Thymus (tissue), 11 donors: ENCODE measurements around the gene IL21. TPM values are rescaled to one million over a fixed set of nuclear protein-coding genes. Genes with fewer than 3 reads are reported as not detected.

Experiments
- DNase-seq, 9 donors: peaks; one replicate each; pipeline ENCODE4 v3.0.0-alpha.2; 2013; ENCODE audit warnings: low spot score in 9 of 9, low read depth in 6 of 9, missing footprints in 1 of 9
- H3K27ac ChIP-seq, 2 donors: one replicate each; pipeline ENCODE4 v1.5.1; 2013; ENCODE audit warnings: control low read depth in 1 of 2, low read depth in 1 of 2, low read length in 1 of 2, mild to moderate bottlenecking in 1 of 2, moderate library complexity in 1 of 2
- H3K27me3 ChIP-seq, 2 donors: one replicate each; pipeline ENCODE4 v1.5.1; 2013; ENCODE audit warnings: low read length in 1 of 2; ENCODE audit not compliant: control insufficient read depth in 2 of 2, insufficient read depth in 1 of 2
- H3K36me3 ChIP-seq, 2 donors: one replicate each; pipeline ENCODE4 v1.5.1; 2013; ENCODE audit warnings: low read length in 1 of 2, mild to moderate bottlenecking in 1 of 2, moderate library complexity in 1 of 2; ENCODE audit not compliant: control insufficient read depth in 2 of 2, insufficient read depth in 2 of 2
- H3K4me1 ChIP-seq, 2 donors: one replicate each; pipeline ENCODE4 v1.5.1; 2013; ENCODE audit warnings: low read length in 2 of 2; ENCODE audit not compliant: control insufficient read depth in 2 of 2, insufficient read depth in 2 of 2
- H3K4me3 ChIP-seq, 2 donors: one replicate each; pipeline ENCODE4 v1.5.1; 2013; ENCODE audit warnings: low read length in 2 of 2, control low read depth in 1 of 2, mild to moderate bottlenecking in 1 of 2
- H3K9me3 ChIP-seq, 2 donors: one replicate each; pipeline ENCODE4 v1.5.1; 2013; ENCODE audit warnings: low read length in 1 of 2, mild to moderate bottlenecking in 1 of 2; ENCODE audit not compliant: control insufficient read depth in 2 of 2, insufficient read depth in 1 of 2
- WGBS: extraction: QIAGEN DNeasy Blood & Tissue Kit; methylation state at CpG from one replicate; pipeline ENCODE4 v1.1.7; 2013; 5-methylcytosine and 5-hydroxymethylcytosine counted together
- polyA plus RNA-seq: library from polyadenylated mRNA; stranded (reverse); fragments of 200-250 nt; gene quantifications from one replicate; pipeline ENCODE4 v1.2.3, GENCODE V29; 2013
- total RNA-seq: library from RNA; stranded (reverse); fragments of 120-200 nt; gene quantifications from one replicate; pipeline ENCODE4 v1.2.4, GENCODE V29; 2013
- donor health status: healthy.

IL21 gene
- total and polyA plus RNA-seq, 2 donors, result 0.19 to 0.48 TPM

DNA sequence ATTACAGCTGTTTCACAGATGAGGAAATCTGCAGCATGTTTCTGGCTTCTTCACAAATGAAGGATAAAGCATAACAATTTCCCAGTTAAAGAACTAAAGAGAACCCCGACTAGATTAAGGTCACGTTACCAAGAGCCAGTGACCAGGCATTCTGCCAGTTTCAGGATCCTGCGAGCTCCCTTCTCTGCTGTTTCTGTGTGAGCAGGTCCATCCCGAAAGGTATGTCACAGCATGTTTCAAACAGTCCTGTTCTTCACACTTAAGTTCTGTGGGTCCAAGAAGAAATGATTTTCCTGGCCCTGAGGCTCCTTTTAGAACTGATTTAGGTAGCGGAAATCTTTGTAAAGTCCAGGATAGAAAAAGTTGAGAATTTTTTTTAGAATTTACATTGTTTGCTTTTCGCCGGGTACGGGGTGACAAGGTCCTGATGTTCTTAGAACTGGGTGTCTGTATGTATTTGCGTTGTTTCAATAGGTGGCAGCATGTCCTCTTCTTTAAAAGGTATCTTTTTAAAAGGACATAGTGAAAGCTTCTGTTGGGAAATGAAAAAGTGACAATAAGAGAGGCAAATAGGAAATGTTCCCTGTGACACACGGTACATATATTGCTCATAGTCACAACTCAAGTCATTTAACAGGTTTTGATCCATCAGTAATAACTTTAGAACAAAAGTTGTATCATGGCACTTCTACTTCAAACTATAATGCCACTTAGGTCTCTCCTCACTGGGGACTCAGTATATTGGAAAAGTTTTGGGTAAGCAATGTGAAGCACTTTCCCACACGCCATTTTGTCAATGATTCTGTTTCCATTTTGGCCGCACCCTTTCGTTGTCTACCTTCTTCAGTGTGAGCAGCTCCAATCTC lies 18.4 kb downstream of the IL21 start:
- H3K9me3 ChIP-seq, result no peaks in the 10 kb centered on the region
- no peaks in the 10 kb centered on the region for H3K4me1 ChIP-seq
- peak in 2 of 9 donors; percentile 11 to 67 for DNase-seq
- H3K36me3 ChIP-seq, result no peaks in the 10 kb centered on the region
- no peak overlapping the region for H3K4me3 ChIP-seq
- WGBS, result 55% methylated on average over 13 of the region's 13 CpGs
- no peak overlapping the region for H3K27ac ChIP-seq
- no peaks in the 10 kb centered on the region for H3K27me3 ChIP-seq

- DNase-seq, result no peak
- Histone ChIP-seq H3K36me3 (no peaks in the 10 kb centered on the region), H3K4me1 (peaks cover 0 to 2% of the 10 kb centered on the region in 2 donors), H3K27ac (no peak overlapping the region), H3K27me3 (peaks cover 0 to 5% of the 10 kb centered on the region in 2 donors), H3K4me3 (no peak overlapping the region), H3K9me3 (peaks cover 0 to 3% of the 10 kb centered on the region in 2 donors)
- WGBS, result 94% methylated on average over 2 of the region's 2 CpGs
Observed at GRCh38 chr4:122591196-122591595, 29.7 kb downstream of the IL21 start.

DNA sequence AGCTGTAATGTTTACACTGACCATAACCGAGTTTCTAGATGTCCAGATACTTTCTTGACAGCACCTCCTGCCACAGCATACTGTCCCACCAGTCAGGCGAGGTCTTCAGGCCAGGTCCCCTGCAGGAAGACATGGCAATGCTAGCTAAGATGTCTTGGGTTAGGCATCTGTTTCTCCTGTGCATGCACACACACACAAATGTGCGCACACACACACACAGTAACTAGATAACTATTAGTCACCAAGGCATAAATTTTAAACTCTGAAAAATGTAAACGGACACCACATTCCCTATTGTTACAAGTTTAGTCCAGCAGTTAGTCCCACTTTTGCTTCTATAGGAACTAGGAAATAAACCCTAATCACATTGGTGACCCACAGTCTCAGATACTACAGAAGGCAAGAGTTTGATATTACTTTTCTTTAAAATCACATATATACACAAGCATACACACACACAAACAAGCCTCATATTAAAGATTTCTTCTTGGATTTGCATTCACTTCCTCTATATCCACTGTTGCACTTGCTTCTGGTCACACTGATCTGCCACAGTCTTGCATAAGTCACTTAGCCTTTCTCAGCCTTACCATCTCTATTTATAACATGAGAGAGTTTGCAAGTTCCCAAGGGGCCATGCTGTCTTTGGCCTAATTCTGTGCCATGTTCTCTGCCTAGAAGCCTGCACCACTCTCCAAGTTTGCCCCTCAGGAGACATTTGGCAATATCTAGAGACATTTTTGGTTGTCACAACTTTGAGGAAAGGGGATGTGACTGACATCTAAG lies 32.2 kb downstream of the IL21 start:
- WGBS, result 90% methylated on average over 4 of the region's 4 CpGs
- Histone ChIP-seq H3K27ac (no peak overlapping the region), H3K27me3 (peaks cover 0 to 11% of the 10 kb centered on the region in 2 donors), H3K4me1 (peaks cover 0 to 21% of the 10 kb centered on the region in 2 donors), H3K36me3 (no peaks in the 10 kb centered on the region), H3K4me3 (no peak overlapping the region), H3K9me3 (peaks cover 0 to 3% of the 10 kb centered on the region in 2 donors)
- no peak for DNase-seq

- no peaks in the 10 kb centered on the region for H3K36me3 ChIP-seq
- H3K27ac ChIP-seq, result peak overlapping the region in 1 of 2 donors; percentile 73
- peaks cover 0 to 35% of the 10 kb centered on the region in 2 donors for H3K4me1 ChIP-seq
- no peaks in the 10 kb centered on the region for H3K9me3 ChIP-seq
- H3K27me3 ChIP-seq, result peaks cover 3 to 19% of the 10 kb centered on the region in 2 donors
- peak in 5 of 9 donors; percentile 22 to 73 (median 29) for DNase-seq
- WGBS, result 35% methylated on average over 1 of the region's 1 CpG
- H3K4me3 ChIP-seq, result no peak overlapping the region
Observed at GRCh38 chr4:122584519-122584918, 36.3 kb downstream of the IL21 start.

GRCh38 chr4:122583906-122584305 lies 37.0 kb downstream of the IL21 start:
- H3K27ac ChIP-seq, result no peak overlapping the region
- WGBS, result 93% methylated on average over 6 of the region's 6 CpGs
- peaks cover 3 to 22% of the 10 kb centered on the region in 2 donors for H3K27me3 ChIP-seq
- no peak for DNase-seq
- H3K9me3 ChIP-seq, result no peaks in the 10 kb centered on the region
- peaks cover under 1 to 40% of the 10 kb centered on the region in 2 donors for H3K4me1 ChIP-seq
- H3K4me3 ChIP-seq, result no peak overlapping the region
- no peaks in the 10 kb centered on the region for H3K36me3 ChIP-seq

- Histone ChIP-seq H3K4me3 (peak overlapping the region in 1 of 2 donors; percentile 17), H3K4me1 (peaks cover 5 to 32% of the 10 kb centered on the region in 2 donors), H3K9me3 (peaks cover 0 to 9% of the 10 kb centered on the region in 2 donors), H3K27me3 (peaks cover 3 to 16% of the 10 kb centered on the region in 2 donors), H3K27ac (peak overlapping the region in 1 of 2 donors; percentile 74), H3K36me3 (no peaks in the 10 kb centered on the region)
- 11% methylated on average over 9 of the region's 9 CpGs for WGBS
- DNase-seq, result peak; percentile 59 to 96 (median 86)
Observed at GRCh38 chr4:122577808-122578781, 42.8 kb downstream of the IL21 start.

DNA sequence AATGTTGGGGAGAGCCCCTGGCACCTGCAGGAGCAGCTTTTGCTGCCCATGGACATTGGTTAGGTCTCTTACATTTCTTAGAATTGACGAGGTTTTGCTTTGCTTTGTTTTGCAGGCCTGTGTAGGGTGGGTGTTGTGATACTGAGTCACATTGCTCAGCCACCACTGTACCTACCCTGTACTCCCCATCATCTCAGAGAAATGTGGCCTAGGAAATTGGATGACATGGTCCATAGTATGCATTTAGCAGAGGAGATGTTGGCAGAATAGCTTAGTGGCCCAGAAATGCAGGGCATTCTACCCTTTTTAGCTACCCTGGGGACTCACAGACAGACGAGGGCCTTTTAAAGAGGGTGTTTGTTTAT lies 43.7 kb downstream of the IL21 start:
- no peak for DNase-seq
- peaks cover 0 to 9% of the 10 kb centered on the region in 2 donors for H3K9me3 ChIP-seq
- peaks cover 5 to 32% of the 10 kb centered on the region in 2 donors for H3K4me1 ChIP-seq
- H3K27me3 ChIP-seq, result peaks cover 3 to 12% of the 10 kb centered on the region in 2 donors
- H3K36me3 ChIP-seq, result no peaks in the 10 kb centered on the region
- H3K27ac ChIP-seq, result no peak overlapping the region
- 65% methylated on average over 2 of the region's 2 CpGs for WGBS
- H3K4me3 ChIP-seq, result no peak overlapping the region
